ENCODE results near the gene TEX13D.
A peak's percentile ranks its signal among the peaks of the same experiment; 100 is the strongest.
"Not testable (repeated sequence)": the region's sequence is repeated elsewhere in the genome, so short reads cannot be mapped to it uniquely, and the experiment has no call there.

TEX13D gene

GRCh38 chrX:124332481-124333424, at the start of gene TEX13D:
TEX13D (plus strand) TSS chrX:124332660; CDS start chrX:124332918, 258 bp downstream.
- no peak for DNase-seq

DNA sequence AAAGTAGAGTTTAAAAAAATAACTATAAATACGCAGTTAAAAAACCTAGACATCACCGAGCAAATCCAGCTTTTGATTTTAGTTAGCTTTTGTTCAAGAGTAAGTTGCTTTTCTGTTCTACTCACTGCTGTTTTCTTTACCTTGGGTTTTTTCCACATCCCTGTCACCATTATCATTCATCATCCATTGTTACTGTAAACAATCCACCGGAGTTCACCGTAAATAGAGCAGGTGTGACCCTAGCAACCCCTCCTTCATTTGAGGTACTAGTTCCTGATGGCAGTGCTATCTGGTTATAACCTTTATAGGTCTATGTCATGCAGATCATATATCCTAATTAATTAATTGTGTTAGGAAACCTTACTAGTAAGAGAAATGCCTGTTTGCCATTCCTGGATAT, 43.0 kb upstream of the TEX13D start:
- DNase-seq = no peak

GRCh38 chrX:124293810-124294209, 38.6 kb upstream of the TEX13D start:
- no peak for DNase-seq

GRCh38 chrX:124299323-124299722, 33.1 kb upstream of the TEX13D start:
- DNase-seq = not testable (repeated sequence)

- DNase-seq = no peak
These were observed 32.1 kb upstream of the TEX13D start for GRCh38 chrX:124300405-124300804.

DNA sequence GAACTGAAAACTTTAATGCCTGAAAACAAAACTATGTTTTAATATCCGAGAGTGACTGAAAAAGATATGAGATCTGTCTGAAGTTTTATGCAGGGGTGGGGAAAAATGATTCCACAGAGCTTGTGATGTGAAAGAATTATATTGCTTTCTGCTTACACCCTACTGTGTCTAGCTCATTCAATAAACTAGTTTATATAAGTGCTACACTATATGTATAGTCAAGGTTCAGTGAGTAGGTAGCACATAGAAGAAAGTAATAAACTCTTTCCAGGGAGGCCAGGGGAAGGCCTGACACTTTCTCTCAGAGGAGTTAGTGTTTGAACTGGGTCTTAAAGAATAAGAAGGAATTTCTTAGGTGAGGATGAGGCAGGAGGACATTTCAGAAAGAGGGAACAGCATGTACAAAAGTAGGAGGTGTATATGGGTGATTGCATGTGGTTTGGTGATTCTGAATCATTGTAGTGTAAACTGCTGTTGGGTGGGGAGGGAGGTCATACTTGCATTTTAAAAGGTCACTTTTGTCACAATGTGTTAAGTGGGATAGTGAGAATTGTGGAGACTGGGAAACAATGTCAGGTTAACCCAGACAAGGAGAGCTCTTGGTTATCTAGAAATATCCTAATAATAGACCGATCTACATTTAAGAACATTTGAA, 25.1 kb upstream of the TEX13D start:
- DNase-seq = no peak

GRCh38 chrX:124325732-124326131, 6.7 kb upstream of the TEX13D start:
- DNase-seq = no peak

DNA sequence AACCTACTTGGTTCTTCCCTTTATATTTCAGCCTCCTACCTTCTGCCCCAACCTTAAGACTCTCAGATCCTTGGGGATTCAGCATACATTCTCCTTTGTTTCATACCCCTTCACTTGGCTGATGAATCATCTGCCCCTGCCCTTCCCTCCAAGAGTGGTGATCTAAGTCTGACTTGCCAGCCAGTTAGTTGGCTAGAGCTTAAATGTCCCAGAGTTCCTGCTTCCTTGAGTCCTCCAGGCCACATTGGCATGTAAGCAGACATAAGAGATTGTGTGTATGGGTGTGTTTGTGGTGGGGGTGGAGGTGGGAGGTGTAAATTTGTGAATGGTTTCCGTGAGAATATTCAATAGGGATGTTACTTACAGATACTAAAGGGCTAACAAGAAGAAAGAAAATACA, 3.7 kb upstream of the TEX13D start:
- no peak for DNase-seq

DNA sequence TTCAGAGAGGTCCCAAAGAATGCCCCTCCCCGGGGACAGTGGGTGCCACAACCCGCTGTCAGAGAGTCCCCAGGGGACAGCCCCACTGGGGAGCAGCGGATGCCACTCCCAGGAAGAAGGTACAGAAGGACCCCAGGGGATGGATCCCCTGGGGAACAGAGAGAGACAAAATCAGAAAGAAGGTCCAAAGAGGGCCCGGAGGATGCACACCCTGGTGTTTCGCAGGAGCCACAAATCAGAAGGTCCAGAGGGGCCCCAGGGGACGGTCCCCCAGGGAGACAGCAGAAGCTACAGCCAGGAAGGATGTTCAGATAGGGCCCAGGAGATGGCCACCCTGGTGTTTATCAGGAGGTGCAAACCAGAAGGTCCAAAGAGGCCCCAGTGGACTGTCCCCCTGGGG, 1.4 kb downstream of the TEX13D start:
- no peak for DNase-seq

DNA sequence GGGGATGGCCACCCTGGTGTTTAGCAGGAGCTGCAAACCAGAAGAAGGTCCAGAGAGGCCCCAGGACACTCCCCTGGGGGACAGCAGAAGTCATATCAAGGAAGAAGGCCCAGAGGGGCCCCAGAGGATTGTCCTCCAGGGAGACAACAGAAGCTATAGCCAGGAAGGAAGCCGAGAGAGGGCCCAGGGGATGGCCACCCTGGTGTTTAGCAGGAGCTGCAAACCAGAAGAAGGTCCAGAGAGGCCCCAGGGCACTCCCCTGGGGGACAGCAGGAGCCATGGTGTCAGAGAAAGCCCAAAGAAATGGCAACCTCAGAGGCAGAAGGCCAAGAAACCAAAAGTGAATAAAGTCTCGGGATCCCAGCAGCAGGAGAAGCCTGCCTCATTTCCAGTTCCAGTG, 2.1 kb downstream of the TEX13D start:
- not testable (repeated sequence) for DNase-seq

DNA sequence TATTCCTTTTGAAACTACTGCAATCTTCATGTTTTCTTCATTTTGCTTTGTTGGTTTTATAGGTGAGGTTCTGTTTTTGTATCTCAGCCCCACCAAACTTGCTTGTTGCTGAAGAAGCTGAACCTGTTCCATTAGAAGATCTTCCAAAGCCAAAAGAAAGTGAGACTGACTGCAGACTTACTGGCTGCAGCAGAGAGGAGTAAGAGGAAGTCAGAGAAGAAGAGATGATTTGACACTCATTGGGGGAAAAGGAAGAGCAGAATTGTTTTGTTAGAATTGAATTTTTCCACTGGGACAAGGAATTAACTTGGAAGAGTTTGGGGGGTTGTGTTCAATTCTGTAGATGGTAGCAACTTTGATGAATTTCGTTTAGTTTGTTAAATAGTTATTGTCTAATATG, 3.1 kb downstream of the TEX13D start:
- no peak for DNase-seq

DNA sequence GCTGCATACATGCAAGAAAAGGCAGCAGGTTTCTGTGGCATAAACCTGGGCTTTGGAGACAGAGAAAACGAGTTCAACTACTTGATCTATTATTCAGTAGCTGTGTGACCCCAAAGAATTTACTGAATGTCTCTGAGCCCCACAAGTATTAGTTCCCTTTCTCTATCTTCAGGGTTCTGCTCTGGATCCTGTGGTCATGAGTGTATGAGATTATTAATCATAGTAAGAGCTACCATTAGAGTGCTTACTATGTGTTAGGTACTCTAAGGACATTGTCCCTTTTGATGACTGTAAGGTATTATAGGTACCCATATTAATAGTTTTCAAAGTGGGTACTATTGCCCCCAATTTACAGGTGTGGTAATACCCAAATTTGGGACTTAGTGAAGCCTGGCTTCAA, 5.5 kb downstream of the TEX13D start:
- DNase-seq = no peak

GRCh38 chrX:124338733-124339514, 6.5 kb downstream of the TEX13D start:
- no peak for DNase-seq

- no peak for DNase-seq
These were observed 9.1 kb downstream of the TEX13D start for GRCh38 chrX:124341396-124342132.

- no peak for DNase-seq
These were observed 9.9 kb downstream of the TEX13D start for GRCh38 chrX:124342174-124342867.

- DNase-seq = no peak
These were observed 10.6 kb downstream of the TEX13D start for GRCh38 chrX:124343016-124343415.

DNA sequence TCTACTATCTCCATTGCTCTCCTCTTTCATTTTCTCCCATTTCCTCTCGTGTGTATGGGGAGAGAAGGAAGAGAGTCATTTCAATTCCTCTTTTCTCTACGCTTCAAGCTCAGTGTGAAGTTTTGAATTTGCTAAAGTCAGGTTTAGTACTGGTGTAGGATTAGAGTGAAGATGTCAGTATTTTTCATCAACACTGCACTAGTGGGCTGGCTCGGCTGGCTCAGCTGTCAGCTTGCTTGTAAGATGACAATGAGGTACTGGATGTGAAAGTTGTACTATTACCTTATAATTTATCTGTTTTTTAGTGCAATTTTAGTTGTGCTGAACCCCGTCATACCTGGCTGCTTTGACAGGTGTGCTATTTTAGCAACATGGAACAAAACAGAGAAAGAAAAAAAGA, 11.8 kb downstream of the TEX13D start:
- no peak for DNase-seq

DNA sequence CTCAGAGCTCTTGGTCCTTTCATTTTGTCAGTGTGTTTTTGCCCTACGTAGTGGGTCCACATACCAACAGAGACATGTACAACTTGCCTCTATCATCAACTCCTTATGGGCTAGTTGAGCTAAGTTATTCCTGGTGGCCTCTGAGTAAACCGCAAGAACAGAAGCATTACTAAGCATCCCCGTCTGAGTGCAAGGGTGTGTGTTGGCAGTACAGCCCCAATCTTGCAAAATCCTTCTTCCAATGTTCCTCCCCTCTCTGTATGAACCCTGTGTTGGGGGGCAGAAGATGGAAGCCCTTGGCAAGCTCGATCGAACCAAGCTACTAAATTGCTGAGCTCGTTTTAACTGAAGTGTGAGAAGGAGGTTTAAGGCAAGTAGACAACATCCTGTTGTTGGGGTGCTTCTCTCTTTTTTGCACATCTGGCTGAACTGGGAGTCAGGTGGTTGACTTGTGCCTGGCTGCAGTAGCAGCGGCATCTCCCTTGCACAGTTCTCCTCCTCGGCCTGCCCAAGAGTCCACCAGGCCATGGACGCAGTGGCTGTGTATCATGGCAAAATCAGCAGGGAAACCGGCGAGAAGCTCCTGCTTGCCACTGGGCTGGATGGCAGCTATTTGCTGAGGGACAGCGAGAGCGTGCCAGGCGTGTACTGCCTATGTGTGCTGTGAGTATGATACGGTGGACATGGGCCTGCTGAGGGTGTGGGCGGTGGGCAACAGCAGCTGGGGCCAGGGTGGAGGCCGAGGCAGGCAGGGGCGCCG, 13.8 kb downstream of the TEX13D start, which contains the start of gene SH2D1A:
Gene SH2D1A, plus strand, starts transcription at position 447 of the 760 bp plus-strand sequence. Its CDS starts 80 bp downstream, at position 527.
- DNase-seq = no peak

DNA sequence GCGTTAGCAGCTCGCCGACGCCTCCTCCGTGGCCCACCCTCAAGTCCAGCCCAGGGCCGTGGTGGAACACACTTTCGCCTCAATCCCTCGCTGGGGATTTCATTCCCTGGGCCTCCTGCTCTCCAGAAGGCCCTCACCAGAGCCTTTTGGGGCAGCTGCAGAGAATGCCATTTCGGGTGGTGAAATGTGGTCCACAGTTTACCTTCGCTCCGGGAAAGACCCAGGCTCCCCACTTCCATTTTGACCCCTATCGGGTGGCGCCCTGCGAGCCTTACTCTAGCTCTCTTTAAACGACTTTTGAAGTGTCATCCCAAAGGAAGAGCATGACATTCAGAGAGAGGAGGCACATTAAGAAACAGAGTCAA, 14.4 kb downstream of the TEX13D start:
- DNase-seq = no peak

DNA sequence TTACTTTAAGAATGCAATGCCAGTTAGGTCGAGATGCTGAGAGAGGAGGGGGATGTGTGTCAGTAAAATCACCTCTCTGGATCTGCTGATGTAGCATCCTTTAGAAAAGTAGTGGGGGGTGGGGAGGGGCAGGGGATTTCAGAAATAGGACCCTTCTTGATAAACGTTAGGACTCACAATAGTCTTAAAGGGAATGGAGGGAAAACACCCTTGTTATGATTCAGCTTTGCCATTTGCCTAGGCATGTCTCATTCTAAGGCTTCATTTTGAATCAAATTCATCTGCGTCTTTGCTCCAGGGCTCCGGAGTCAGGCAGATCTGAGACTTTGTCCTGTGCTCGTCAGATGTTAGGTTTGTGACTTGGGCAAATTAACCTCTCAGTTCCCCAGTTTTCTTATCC, 14.8 kb downstream of the TEX13D start:
- DNase-seq = no peak

DNA sequence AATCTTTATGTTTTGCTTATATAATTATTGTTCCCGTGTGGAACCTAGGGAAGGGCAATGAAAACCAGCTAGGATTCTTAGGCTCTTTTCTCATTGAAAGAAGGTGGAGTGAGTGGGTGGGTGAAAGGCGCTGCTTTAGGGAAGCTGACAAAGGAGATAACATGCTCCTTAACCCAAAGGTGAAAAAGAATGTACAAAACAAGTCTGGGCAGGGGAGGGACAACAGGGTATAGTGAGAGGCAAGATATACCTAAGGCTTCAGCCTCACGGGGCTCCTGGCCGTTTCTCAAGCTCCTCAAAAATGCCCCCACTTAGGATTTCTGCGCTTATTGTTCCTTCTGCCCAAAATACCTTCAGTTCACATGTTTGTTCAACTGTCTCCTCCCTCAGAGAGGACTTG, 15.7 kb downstream of the TEX13D start:
- peak; percentile 41 for DNase-seq

Measured in islet precursor cell (in vitro differentiated cells).